NCI-H1436 treated with DMSO at 0.1 percent for 48 hours (cell line): ENCODE results near the gene STARD3.

Experiments
- DNase-seq: peaks from one replicate; lab custom pipeline; 2025; lab: John Stamatoyannopoulos, UW

The STARD3 gene

DNA sequence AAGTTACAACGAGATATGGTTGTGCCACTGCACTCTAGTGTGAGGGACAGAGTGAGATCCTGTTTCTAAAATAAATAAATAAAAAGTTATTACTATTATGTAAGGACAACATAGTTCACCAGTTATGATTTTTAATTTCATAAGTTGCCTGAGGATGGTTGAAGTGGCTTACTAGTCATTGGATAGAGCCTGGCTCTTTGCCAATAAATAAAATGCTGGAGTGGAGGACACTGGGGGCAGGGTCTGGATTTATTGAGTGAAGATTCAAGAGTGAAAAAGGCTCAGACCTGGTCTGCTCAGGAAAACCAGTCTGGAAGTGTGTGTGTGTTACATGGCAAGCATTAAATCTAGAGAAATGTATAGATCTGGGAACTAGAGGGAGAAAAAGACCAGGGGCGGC lies 2.1 kb downstream of the STARD3 start:
- no peak for DNase-seq

DNA sequence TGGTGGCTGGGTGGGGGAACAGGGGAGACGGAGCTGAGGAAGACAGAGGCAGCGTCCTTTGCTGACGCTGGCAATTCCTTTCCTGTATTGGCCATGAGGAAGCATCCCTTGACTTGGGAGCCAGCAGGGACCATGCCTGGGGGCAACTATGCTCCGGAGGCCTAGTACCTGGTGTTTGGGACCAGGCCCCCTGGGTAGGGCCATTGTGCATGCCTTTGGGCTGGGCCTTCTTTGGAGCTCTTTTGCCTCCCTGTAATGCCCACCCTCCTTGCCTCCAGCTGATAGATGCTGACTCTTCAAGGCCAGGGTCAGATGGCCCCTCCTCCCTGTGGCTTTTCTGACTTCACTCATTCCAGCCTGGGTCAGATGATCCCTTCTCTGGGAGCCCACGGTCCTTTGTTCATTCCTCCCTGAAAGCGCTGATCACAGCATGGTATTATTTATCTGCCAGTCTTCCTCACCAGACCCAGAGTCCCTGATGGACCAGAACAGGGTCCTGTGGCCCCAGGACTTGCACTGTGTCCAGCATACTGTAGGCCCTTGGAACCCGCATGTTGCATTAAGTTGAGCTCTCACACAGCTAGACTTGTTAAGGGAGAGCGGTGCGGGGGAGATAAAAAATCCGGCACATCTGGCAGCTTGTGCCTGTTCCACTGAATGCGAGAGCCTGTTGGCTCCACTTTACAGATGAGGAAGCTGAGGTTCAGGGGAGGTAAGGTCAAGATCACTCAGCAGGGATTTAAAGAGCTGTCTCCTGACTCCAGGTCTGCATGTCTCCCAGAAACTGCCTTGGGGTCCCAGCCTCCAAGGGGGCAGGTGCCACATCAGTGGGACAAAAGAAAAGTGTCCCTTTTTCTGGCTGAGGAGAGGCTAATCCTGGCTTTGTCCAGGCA lies 2.9 kb downstream of the STARD3 start:
- DNase-seq, result no peak

GRCh38 chr17:39640591-39641031 lies 3.7 kb downstream of the STARD3 start:
- DNase-seq, result no peak

- DNase-seq, result no peak
These were observed 4.2 kb downstream of the STARD3 start for GRCh38 chr17:39641097-39641496.

- DNase-seq, result no peak
These were observed 4.9 kb downstream of the STARD3 start for GRCh38 chr17:39641883-39642282.

GRCh38 chr17:39642291-39643074 lies 5.5 kb downstream of the STARD3 start:
- no peak for DNase-seq

GRCh38 chr17:39643271-39643670 lies 6.3 kb downstream of the STARD3 start:
- DNase-seq, result no peak

GRCh38 chr17:39647256-39647655 lies 10.3 kb downstream of the STARD3 start:
- DNase-seq, result no peak

GRCh38 chr17:39648616-39649366 lies 11.8 kb downstream of the STARD3 start:
- no peak for DNase-seq

GRCh38 chr17:39650121-39650579 lies 13.2 kb downstream of the STARD3 start:
- no peak for DNase-seq

DNA sequence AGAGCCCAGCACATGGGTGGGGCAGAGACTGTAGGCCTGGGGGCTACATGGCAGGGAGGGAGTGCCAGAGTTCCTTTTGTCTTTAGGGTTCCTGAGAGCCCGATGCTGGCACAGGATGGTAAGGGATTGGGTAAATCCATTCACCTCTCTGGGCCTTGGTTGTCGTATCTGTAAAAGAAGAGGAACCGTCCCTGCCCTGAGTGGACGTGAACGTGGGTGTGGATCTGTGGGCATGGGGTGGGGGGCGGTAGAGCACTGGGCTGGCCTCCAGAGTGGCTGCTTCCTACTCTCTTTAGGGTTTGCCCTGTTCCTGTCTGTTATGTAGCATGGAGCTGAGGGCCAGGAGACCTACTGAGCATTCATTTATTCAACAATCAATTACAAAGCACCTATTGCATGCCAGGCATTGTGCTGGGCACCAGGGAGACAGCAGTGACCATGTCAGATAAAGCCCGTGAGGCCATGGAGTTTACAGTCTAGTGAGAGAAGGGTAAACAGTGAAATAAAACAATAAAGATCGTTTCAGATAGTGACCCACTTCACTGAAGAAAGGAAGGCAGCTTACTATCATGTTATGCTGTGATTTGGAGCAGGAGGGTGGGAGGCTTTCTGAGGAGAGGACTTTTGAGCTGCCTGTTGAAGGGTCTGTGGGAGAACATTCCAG lies 15.1 kb downstream of the STARD3 start:
- no peak for DNase-seq

GRCh38 chr17:39652587-39653315 lies 15.8 kb downstream of the STARD3 start:
- DNase-seq, result no peak

- no peak for DNase-seq
These were observed 16.3 kb downstream of the STARD3 start for GRCh38 chr17:39653316-39653661.

DNA sequence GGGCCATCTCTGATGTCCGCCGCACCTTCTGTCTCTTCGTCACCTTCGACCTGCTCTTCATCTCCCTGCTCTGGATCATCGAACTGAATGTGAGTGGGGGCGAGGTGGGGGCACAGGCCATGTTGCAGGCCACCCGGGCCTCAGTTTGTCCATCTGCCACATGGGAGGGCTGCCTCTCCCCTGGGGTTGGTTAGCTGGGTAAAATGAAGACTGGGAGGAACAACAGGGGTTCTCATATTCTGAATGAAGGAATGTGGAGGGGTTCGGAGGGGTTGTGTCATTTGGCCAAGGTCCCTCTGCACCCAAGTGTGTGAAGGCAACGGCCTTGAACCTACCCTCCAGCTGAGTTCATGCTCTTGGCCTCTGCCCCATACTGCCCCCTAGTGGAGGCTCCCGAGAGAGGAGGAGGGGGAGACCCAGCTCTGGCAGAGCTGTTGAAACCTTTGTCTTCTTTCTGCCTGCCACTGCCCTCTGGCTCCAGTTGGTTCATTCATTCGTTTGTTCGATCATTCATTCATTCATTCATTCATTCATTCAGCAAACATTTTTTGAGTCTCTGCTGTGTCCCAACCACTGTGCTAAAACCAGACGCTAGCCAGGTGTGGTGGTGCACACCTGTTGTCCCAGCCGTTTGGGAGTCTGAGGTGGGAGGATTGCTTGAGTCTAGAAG lies 16.9 kb downstream of the STARD3 start:
- no peak for DNase-seq

GRCh38 chr17:39655105-39655504 lies 18.2 kb downstream of the STARD3 start:
- no peak for DNase-seq

DNA sequence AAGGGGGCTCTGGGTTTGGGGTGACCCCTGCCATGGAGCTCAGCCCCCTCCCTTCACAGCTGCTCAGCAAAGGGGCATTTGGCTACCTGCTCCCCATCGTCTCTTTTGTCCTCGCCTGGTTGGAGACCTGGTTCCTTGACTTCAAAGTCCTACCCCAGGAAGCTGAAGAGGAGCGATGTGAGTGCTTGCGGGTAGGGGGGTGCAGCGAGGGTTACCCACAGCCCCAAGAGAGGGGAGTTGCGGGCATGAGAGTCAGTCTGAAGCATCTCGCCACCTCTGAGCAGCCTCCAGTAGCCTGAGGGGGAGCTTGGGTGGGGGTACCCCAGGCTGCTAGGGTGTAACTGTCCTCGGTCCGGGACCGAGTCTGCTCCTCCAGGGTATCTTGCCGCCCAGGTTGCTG lies 21.4 kb downstream of the STARD3 start:
- no peak for DNase-seq

DNA sequence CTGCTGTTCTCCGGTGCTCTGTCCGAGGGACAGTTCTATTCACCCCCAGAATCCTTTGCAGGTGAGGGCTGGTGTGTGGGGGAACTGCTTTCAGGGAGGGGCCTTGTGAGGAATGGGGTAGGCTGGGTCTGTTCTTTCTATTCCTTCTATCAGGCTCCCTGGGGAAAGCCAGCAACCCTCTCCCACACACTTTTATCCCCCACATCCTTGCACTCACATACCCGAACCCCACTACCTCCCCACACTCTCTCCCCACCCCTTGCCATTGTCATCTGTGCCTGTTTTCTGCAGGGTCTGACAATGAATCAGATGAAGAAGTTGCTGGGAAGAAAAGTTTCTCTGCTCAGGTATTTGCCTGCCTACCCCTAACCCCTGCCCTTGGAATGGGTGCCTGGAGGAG lies 21.8 kb downstream of the STARD3 start:
- DNase-seq, result no peak

DNA sequence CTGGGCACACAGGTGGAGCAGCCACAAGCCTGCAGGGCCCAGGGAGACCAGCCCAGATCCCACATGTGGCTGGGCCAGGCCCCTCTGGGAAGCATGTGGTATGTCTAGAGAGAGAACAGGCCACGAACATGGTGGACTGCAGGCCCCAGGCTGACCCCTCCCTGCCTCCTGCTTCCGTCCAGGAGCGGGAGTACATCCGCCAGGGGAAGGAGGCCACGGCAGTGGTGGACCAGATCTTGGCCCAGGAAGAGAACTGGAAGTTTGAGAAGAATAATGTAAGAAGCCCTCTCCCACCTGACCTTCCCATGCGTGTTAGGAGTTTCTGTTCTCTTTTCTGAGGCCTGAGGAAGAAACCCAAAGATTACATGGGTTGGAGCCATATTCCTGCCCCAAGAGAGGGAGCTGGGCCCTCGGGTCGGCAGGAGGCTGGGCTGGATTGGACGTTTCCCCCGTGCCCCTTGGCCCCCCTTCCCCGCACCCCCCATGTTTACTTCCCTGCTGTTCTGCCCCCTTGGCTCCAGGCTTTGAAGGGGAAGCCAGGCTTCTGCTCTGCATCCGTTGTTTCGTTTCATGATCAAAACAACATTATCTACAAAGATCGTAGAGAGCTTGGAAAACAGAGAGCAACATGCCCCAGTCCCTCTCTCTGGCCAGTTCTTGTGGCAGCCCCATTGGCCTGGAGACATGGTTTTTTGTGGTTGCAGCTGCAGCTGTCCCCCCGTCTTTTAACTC lies 22.5 kb downstream of the STARD3 start:
- DNase-seq, result no peak

- DNase-seq, result no peak
These were observed 23.0 kb downstream of the STARD3 start for GRCh38 chr17:39660011-39660360.
